HG02943 (cell line): Measurements from ENCODE around the gene ETV5.

ENCODE experiments used
- ATAC-seq: cut with Tn5 transposase; IDR thresholded peaks from one replicate; pipeline ENCODE4 v1.9.1; 2021; ENCODE audit warnings: mild to moderate bottlenecking, low read depth, moderate library complexity; ENCODE audit not compliant: unreplicated experiment

The ETV5 gene

DNA sequence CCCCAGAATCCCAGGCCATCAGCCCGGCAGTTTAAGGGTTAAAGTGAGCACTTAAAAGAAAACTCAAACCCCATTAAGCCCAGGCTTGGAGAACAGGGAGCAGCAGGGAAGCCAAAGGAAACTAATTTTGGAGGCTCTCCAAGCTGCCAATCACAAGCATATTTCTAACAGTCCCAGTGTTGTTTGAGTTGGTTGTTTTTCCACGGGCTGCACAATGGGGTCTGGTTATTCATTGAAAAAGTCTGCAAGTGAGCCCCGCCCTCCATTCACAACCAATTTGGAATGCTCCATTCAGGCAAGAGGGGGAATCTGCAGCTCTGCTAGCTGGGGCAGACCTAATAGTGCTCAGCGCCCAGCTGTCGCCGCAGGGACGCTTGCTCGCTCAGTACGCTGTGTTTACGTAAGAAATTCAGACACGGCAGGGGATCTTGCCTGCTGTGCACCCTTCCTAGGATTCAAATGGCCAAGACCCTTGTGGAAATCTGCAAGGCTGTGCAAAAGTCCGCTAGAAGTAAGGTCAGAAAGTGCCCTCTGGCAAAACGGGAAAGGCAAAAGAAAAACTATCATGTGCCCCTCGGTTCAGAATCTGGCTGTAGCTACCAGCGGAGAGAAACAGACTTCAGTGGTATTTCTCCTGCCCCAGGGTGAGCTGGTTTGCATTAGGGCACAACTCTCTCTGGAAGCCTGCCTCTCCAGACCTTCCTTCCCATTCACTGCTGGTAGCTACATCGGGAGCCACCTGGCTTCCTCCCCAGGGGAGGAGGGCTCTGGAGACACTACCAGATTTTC lies 11.0 kb downstream of the ETV5 start:
- no peak for ATAC-seq

- no peak for ATAC-seq
Observed at GRCh38 chr3:186097317-186097662, 11.6 kb downstream of the ETV5 start.

DNA sequence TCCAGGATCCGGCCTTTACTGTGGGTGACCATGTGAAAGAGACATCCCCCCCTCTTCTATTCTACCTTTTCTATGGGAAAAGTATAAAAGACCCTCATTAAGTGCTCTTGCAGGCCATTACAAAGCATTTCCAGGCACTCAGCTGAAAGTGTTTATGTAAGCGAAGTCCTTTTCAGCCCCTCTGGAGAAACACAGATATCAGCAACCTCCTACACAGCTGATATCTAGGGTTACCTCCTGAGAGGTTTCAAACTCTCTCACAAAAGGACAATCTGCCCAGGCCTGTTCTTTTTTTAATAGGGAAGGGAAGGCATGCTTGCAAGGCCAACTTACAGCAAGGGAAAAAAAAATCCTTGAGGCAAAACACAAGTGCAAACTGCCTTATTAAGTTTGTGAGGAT lies 12.6 kb downstream of the ETV5 start:
- no peak for ATAC-seq

DNA sequence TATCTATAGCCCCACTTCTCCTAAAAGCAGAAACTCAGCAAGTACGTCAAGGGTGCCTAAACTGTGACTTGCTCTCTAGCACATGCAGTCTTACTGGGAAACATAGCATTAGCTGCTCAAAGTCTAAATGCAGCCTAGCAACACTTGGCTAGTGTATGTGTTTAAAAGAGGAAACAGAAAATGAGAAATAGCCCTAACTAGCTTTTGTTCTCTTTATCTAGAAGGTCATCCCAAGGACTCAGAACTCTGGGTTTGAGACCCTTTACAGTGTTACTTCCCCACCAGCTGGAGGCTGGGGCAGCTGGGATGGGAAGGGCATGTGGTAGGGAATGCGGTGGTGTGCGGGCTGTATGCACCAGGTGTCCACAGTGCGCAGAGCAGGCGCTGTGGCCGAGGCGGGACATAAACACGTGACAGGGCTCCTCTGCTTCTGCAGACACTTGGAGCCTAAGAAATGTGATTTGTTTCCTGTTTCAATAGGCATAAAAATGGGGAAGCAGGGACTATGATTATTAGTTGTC lies 13.3 kb downstream of the ETV5 start:
- no peak for ATAC-seq

- no peak for ATAC-seq
Observed at GRCh38 chr3:186094696-186095425, 14.0 kb downstream of the ETV5 start.

- ATAC-seq = no peak
Observed at GRCh38 chr3:186094271-186094670, 14.6 kb downstream of the ETV5 start.

DNA sequence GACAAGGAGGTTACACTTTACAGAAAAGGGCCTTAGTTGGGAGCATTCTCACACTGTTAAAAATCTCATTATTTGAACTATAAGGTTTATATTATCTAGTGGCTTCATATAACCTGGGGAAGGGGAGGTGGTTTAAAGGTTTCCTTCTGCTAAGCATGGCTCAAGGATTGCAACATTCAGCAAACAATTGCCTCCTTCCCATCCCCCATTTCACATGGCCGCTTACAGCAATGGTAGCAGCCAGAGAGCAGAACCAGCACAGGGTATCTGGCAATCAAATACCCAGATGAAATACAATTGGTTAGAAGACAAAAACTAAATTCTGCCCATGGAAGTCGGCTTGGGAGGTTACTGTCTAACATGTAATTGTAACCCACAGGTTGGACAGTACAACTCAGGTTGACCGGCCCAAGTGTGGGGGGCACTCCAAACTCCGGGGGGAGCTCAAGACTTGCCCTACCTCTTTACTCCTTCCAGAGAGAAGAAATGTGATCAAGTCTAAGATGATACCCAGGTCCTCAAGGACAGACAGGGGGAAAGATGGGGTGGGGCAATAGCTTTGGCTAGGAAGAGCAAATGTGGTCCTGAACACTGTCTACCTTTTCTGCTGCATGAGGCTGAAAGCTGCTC lies 15.5 kb downstream of the ETV5 start:
- ATAC-seq = no peak

DNA sequence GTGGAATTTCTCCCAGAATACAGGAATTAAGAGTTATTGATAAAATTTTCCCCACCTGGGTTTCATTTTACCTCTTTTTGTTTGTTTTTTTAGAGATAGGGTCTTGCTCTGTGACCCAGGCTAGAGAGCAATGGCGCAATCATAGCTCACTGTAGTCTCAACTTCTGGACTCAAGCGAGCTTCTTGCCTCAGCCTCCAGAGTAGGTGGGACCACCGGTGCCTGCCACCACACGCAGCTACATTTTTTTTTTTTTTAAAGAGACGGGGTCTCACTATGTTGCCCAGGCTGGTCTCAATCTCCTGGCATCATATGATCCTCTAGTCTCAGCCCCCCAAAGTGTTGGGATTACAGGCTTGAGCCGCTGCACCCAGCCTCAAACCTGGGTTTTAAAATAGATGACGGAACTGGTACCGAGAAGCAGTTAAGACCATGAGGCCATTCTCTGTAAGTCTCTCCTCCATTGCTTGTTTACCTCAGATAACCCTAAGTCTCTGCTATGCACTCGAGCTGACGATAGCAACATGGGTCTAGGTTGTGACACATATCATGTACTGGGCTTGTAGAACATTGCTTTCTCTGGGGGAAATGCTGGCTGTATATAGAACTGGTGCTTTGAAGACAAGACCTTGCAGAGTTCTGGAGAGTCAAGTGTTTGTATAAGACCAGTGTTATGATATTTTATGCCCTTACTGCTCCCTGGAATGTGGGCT lies 16.4 kb downstream of the ETV5 start:
- ATAC-seq = no peak

DNA sequence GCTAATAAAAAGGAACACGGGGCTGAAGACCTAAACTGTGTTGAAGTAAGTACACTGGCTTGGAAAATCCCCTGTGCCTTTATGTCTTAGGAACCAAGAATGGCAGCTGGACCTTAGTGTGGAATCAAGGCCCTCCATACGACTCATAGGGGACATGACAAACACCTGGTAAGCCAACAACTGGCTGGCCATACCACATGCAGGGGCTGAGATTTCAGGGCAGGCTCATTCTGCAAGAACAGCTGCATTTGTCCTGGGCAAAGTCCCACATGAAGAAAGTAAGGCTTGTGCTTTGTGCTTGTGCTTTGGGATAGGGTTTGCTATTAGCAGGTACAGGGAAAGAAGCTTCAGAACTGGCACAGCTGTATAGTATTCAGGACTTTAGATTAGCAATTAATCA lies 18.0 kb downstream of the ETV5 start:
- no peak for ATAC-seq

DNA sequence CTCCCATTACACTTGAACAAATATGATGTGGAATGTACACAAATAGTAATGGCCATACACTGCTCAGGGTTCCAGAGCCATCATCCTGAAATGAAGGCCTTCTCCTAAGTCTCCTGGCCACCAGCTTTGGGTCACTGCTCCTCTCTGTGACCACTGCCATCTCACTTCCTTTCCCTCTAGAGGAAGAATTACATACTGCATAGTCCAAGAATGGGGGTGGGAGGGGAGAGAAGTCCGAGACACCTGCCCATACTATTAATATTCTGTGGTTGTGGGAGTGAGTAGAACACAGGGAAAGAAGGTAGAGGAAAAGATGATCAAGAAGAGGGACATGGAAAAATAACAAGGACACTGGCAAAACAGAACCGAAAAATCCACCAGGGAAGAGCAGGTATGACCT lies 20.6 kb downstream of the ETV5 start:
- no peak for ATAC-seq

GRCh38 chr3:186084264-186084663 lies 24.6 kb downstream of the ETV5 start:
- no peak for ATAC-seq

DNA sequence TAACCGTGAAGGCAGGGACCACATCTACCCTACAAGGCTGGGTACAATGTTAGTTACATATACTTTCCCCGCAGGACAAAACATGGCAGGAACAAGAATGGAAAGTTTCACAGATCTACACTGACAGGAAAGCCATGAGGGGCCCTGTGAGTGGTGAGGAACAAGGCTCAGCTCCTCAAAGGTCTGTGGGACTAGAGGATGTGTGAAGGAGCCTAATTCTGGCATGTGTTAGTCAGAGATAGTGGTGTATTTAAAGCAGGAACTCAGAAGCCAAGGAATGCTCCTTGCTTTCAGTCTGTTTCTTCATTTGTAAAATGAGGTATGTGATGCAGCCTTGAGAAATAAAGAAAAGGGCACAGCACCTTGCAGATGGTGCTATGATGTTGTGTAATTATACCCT lies 25.1 kb downstream of the ETV5 start:
- no peak for ATAC-seq

- ATAC-seq = no peak
Observed at GRCh38 chr3:186082150-186082549, 26.7 kb downstream of the ETV5 start.

GRCh38 chr3:186081678-186082077 lies 27.2 kb downstream of the ETV5 start:
- ATAC-seq = no peak

DNA sequence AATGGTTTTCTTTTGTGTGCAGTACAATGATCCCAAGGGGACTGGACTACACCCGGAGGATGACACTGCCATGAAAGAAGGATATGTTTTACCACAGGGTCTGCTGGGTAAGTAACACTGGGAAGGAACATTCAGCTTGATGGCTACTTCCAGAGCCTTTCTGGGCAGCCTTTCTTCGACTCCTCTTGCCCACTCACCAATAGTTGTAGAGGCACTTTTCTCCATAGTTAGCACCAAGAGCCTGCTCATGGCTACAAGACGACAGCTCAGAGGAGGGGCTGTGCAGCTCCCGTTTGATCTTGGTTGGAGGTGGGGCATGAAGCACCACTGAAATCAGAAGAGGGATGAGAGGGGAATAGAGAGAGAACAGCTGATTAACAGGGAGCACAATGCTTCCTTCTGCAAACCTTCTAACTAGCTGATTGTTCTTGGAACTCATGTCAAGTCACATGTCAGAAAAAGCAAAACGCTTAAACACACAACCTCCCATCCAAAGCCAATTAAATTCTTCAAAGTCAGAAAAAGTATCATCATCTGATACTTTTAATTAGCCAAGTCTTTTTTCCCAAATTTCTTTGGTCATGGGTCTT lies 27.9 kb downstream of the ETV5 start:
- ATAC-seq = no peak

GRCh38 chr3:186079925-186080324 lies 29.0 kb downstream of the ETV5 start:
- no peak for ATAC-seq

DNA sequence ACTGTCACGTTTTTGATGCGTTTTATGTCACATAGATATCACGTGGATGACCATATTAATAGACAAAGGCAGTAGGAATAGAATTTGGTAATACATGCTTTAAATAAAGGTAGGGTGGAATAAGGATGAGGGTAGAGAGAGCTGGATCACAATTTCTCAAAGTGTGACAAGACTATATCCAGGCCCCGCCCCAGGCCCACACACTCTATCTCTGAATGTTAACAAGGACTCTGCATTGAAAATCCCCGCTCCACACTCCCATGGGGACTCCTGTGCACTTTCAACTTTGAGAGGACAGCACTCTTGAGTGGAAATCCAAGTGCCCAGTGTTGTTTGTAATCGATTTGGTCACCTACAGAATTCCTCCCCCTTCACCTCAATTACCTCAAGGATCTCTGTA lies 31.4 kb downstream of the ETV5 start:
- no peak for ATAC-seq

DNA sequence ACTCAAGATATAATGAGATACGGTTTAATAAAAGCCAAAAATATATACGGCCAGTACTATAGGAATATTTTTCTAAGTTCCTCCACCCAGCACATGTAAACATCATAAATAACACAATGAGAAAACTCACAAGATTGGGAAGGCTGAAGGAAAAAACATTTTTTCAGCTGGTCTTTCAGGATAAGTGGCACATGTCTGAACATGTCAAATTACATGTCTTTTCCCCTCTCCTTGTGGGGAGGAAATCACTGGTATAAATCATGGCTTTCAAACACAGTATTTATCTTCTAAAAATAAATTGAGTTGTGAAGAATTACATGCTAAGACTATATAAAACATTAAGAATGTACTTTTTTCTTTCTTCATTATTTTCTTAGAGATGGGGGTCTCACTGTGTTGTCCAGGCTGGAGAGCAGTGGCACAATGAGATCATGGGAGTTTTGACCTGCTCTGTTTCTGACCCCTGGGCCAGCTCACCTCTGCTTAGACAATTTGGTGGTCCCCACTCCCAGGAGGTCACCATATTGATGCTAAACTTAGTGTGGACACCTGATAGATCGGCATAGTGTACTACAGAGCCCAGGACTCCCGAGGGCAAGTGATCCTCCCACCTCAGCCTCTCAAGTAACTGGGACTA lies 32.8 kb downstream of the ETV5 start:
- no peak for ATAC-seq

DNA sequence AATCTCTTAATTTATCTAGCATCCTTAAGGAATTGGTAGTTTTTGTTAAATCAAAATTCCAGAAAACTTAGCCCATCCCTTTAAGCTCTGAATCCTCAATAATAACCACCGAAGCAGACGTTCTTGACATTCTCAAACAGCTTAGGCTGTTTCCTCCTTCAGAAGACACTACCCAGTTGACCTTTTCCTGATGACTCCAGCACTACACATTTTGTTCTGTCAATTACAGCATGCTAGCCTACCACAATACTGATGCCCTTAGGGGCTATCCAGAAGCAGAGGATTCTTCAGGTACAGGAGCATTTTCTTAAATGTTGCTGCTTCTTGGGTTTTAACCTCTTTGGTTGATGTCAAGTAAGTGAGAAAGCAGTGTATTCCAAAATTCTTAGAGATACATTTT lies 33.4 kb downstream of the ETV5 start:
- no peak for ATAC-seq

DNA sequence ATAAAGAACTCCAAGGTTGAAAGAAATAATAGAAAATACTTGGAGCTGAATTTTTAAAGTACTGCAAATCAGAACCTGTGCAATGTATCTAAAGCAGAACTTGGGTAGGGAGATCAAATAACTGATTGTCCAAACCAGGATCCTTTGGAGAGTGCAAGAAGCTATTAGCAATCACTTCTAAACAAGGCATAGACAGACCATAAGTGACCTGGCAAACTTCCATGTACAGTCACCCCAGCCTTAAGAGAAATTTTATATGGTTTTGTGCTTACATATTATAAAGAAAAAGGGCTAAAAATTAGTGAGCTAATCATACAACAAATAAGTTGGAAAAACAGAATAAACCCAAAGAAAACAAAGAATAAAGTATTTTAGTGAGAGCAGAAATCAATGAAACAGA lies 35.2 kb downstream of the ETV5 start:
- no peak for ATAC-seq
